Esophagus mucosa (tissue), 1 donor: ENCODE results near the gene MOCS1. TPM values are rescaled to one million over a fixed set of nuclear protein-coding genes. Genes with fewer than 3 reads are reported as not detected.
A peak's percentile ranks its signal among the peaks of the same experiment; 100 is the strongest.

Experiments used
- ATAC-seq: fragments of 200-7000 bp; cut with Tn5 transposase; one replicate; pipeline ENCODE4 v1.9.1; 2020
- total RNA-seq: library from RNA; stranded (reverse); gene quantifications from one replicate; pipeline ENCODE4 v1.2.4, GENCODE V29; 2023
- donor health status: DM: yes; HTN: yes; CAD: no.

The MOCS1 gene
- total RNA-seq, 1 donor from 2014 or later, result 4.3 TPM

- ATAC-seq, result no peak
Measured at GRCh38 chr6:39902136-39902535, 32.1 kb downstream of the MOCS1 start.

GRCh38 chr6:39901670-39902069, 32.6 kb downstream of the MOCS1 start:
- ATAC-seq, result no peak

GRCh38 chr6:39901116-39901655, 33.1 kb downstream of the MOCS1 start:
- ATAC-seq, result no peak

- ATAC-seq, result no peak
Measured at GRCh38 chr6:39899554-39900295, 34.5 kb downstream of the MOCS1 start.

- no peak for ATAC-seq
Measured at GRCh38 chr6:39898625-39899024, 35.6 kb downstream of the MOCS1 start.

GRCh38 chr6:39897698-39898097, 36.6 kb downstream of the MOCS1 start:
- ATAC-seq, result no peak

- no peak for ATAC-seq
Measured at GRCh38 chr6:39896701-39897100, 37.6 kb downstream of the MOCS1 start.

GRCh38 chr6:39893286-39893685, 41.0 kb downstream of the MOCS1 start:
- ATAC-seq, result no peak

GRCh38 chr6:39892490-39893129, 41.7 kb downstream of the MOCS1 start:
- ATAC-seq, result peak; percentile 75

- ATAC-seq, result no peak
Measured at GRCh38 chr6:39891976-39892375, 42.3 kb downstream of the MOCS1 start.

- ATAC-seq, result no peak
Measured at GRCh38 chr6:39891353-39891752, 42.9 kb downstream of the MOCS1 start.

- ATAC-seq, result no peak
Measured at GRCh38 chr6:39889229-39889628, 45.0 kb downstream of the MOCS1 start.

GRCh38 chr6:39887692-39888450, 46.4 kb downstream of the MOCS1 start:
- peak; percentile 31 for ATAC-seq

GRCh38 chr6:39886871-39887270, 47.4 kb downstream of the MOCS1 start:
- ATAC-seq, result no peak

- ATAC-seq, result no peak
Measured at GRCh38 chr6:39885691-39886090, 48.6 kb downstream of the MOCS1 start.

GRCh38 chr6:39884696-39885095, 49.6 kb downstream of the MOCS1 start:
- no peak for ATAC-seq

GRCh38 chr6:39882531-39882899, 51.7 kb downstream of the MOCS1 start:
- peak; percentile 25 for ATAC-seq

GRCh38 chr6:39881851-39882530, 52.3 kb downstream of the MOCS1 start:
- ATAC-seq, result no peak

- ATAC-seq, result no peak
Measured at GRCh38 chr6:39880594-39880993, 53.7 kb downstream of the MOCS1 start.

- no peak for ATAC-seq
Measured at GRCh38 chr6:39879535-39879934, 54.7 kb downstream of the MOCS1 start.

- no peak for ATAC-seq
Measured at GRCh38 chr6:39876826-39877225, 57.4 kb downstream of the MOCS1 start.

GRCh38 chr6:39876111-39876510, 58.2 kb downstream of the MOCS1 start:
- no peak for ATAC-seq

GRCh38 chr6:39873439-39873838, 60.8 kb downstream of the MOCS1 start:
- ATAC-seq, result no peak
